ENCODE results near the gene ANO8. TPM values are rescaled to one million over a fixed set of nuclear protein-coding genes. Genes with fewer than 3 reads are reported as not detected.

ANO8 gene
- total and polyA plus RNA-seq, 2 of the 13 experiments (the other 11 are each of a cell fraction or from before 2014, with no cell fraction given): 1.8 to 3.5 TPM

- TF ChIP-seq CREB1 (IDR thresholded peaks at IDR 0.05) (peak; percentile 84), CREB1 (CRISPR knock-in tag; IDR thresholded peaks at IDR 0.05) (peak; percentile 85), PITX1 (CRISPR knock-in tag; IDR thresholded peaks at IDR 0.05) (peak; percentile 79; the same call in 1 of the 2 replicates), ZFY (CRISPR knock-in tag; IDR thresholded peaks at IDR 0.05) (peak; percentile 79), ZFP37 (CRISPR knock-in tag; IDR thresholded peaks at IDR 0.05; ENCODE audit: borderline replicate concordance) (0 out of 2 replicates have a peak, but pooled peaks have one; percentile 13), YEATS2 (CRISPR knock-in tag; IDR thresholded peaks at IDR 0.05; ENCODE audit: borderline replicate concordance) (peak; percentile 83), ZNF788 (CRISPR knock-in tag; IDR thresholded peaks at IDR 0.05; ENCODE audit: borderline replicate concordance) (0 out of 2 replicates have a peak, but pooled peaks have one; percentile 66), FOXO4 (CRISPR knock-in tag; conservative IDR thresholded peaks at IDR 0.05) (peak; percentile 97), ZNF276 (CRISPR knock-in tag; IDR thresholded peaks at IDR 0.05; ENCODE audit: low read depth) (0 out of 2 replicates have a peak, but pooled peaks have one; percentile 58), MTF1 (CRISPR knock-in tag; IDR thresholded peaks at IDR 0.05) (no peak), ARNT (IDR thresholded peaks at IDR 0.05) (no peak), ESRRA (CRISPR knock-in tag; IDR thresholded peaks at IDR 0.05; ENCODE audit: low read depth) (no peak), ZNF766 (CRISPR knock-in tag; IDR thresholded peaks at IDR 0.05; ENCODE audit: borderline replicate concordance) (no peak), ZNF350 (CRISPR knock-in tag; IDR thresholded peaks at IDR 0.05; ENCODE audit: borderline replicate concordance, low read depth) (peak; percentile 61), ZNF234 (CRISPR knock-in tag; conservative IDR thresholded peaks at IDR 0.05) (no peak), EHMT2 (IDR thresholded peaks at IDR 0.05; ENCODE audit: borderline replicate concordance, low read depth, low read length) (no peak), HES4 (CRISPR knock-in tag; IDR thresholded peaks at IDR 0.05; ENCODE audit: borderline replicate concordance) (peak; percentile 94; the same call in 1 of the 2 replicates), KAT8 (CRISPR knock-in tag; IDR thresholded peaks at IDR 0.05) (peak; percentile 79), TSC22D2 (CRISPR knock-in tag; IDR thresholded peaks at IDR 0.05; ENCODE audit: borderline replicate concordance) (no peak), HOXA3 (CRISPR knock-in tag; IDR thresholded peaks at IDR 0.05) (peak; percentile 11; the same call in 1 of the 2 replicates), ZNF574 (CRISPR knock-in tag; IDR thresholded peaks at IDR 0.05) (peak; percentile 59; the same call in 1 of the 2 replicates), PHF20 (CRISPR knock-in tag; IDR thresholded peaks at IDR 0.05) (peak; percentile 84)
Measured at GRCh38 chr19:17309198-17309964, 25.3 kb downstream of the ANO8 start, which contains the start of gene DDA1 (continued).
